Measurements from ENCODE around the gene C10orf90. TPM values are rescaled to one million over a fixed set of nuclear protein-coding genes. Genes with fewer than 3 reads are reported as not detected.

The C10orf90 gene
- total and polyA plus RNA-seq, 2 of the 8 experiments (the other 6 are each of a cell fraction or from before 2014, with no cell fraction given): 0.21 TPM; not detected in 1

GRCh38 chr10:126523071-126523470, 147.4 kb downstream of the C10orf90 start (continued):
- TF ChIP-seq CHD7 (IDR thresholded peaks at IDR 0.05; ENCODE audit: insufficient replicate concordance, low read length) (no peak), ATF3 (IDR thresholded peaks at IDR 0.05; ENCODE audit: insufficient read depth, low read depth, low read length) (no peak), ZNF274 (IDR thresholded peaks at IDR 0.05; ENCODE audit: borderline replicate concordance, extremely low read depth, low read length) (no peak), RFX5 (IDR thresholded peaks at IDR 0.05; ENCODE audit: borderline replicate concordance, low read depth, low read length) (no peak), YY1 (IDR thresholded peaks at IDR 0.05; ENCODE audit: low read depth, low read length) (no peak), CEBPB (IDR thresholded peaks at IDR 0.05; ENCODE audit: low read depth, low read length) (no peak), PHF8 (conservative IDR thresholded peaks at IDR 0.05; ENCODE audit: low read depth, low read length) (no peak), EGR1 (IDR thresholded peaks at IDR 0.05; ENCODE audit: borderline replicate concordance, low read depth, low read length) (no peak), CTBP2 (IDR thresholded peaks at IDR 0.05; ENCODE audit: borderline replicate concordance, insufficient read depth, insufficient read length, low read length) (no peak), TEAD4 (IDR thresholded peaks at IDR 0.05; ENCODE audit: low read depth, low read length) (no peak)

Data from H1 (cell line).